Kidney (tissue), 14 donors: ENCODE data around the gene IST1. TPM values are rescaled to one million over a fixed set of nuclear protein-coding genes. Genes with fewer than 3 reads are reported as not detected.

Experiments used
- DNase-seq, 5 donors: peaks; one replicate each; pipeline ENCODE4 v3.0.0-alpha.2; 2013 to 2020
- FAIRE-seq: peaks from 2 replicates; lab custom pipeline; 2012; peaks lifted over from hg19 to GRCh38; lab: Jason Lieb, UNC
- H3K27ac ChIP-seq, 2 donors: one replicate each; pipeline ENCODE4 v1.7.0; 2013; ENCODE audit warnings: low read depth in 2 of 2, low read length in 2 of 2, inconsistent platforms in 1 of 2
- H3K27me3 ChIP-seq: one replicate; pipeline ENCODE4 v1.7.1; 2013; ENCODE audit warnings: low read length, inconsistent platforms; ENCODE audit not compliant: control insufficient read depth, insufficient read depth
- H3K36me3 ChIP-seq, 3 donors: one replicate each; pipeline versions ENCODE4 v1.7.0 to v1.7.1; 2013; ENCODE audit warnings: low read length in 3 of 3, control low read depth in 1 of 3, inconsistent platforms in 1 of 3; ENCODE audit not compliant: insufficient read depth in 3 of 3, control insufficient read depth in 2 of 3
- H3K4me1 ChIP-seq, 3 donors: one replicate each; pipeline versions ENCODE4 v1.7.0 to v1.7.1; 2013; ENCODE audit warnings: low read length in 3 of 3, inconsistent platforms in 1 of 3, low read depth in 1 of 3; ENCODE audit not compliant: control insufficient read depth in 2 of 3, insufficient read depth in 2 of 3
- H3K4me3 ChIP-seq, 3 donors: one replicate each; pipeline versions ENCODE4 v1.7.0 to v1.8.1; 2013; ENCODE audit warnings: low read length in 3 of 3, control low read depth in 1 of 3, inconsistent platforms in 1 of 3
- H3K9ac ChIP-seq, 3 donors: one replicate each; pipeline versions ENCODE4 v1.7.0 to v1.7.1; 2013; ENCODE audit warnings: low read length in 3 of 3, control low read depth in 1 of 3, inconsistent platforms in 1 of 3
- H3K9me3 ChIP-seq, 3 donors: one replicate each; pipeline versions ENCODE4 v1.7.0 to v1.7.1; 2013; ENCODE audit warnings: low read length in 3 of 3, control low read depth in 1 of 3, inconsistent platforms in 1 of 3; ENCODE audit not compliant: control insufficient read depth in 2 of 3, insufficient read depth in 1 of 3
- intact Hi-C: fragments of 100-400 bp; cut with DNase I; formaldehyde crosslinking; loops from one replicate; pipeline ENCODE4 v1.11.1; 2022
- polyA plus RNA-seq: library from polyadenylated mRNA; stranded (reverse); fragments of 350-450 nt; fragmentation: Illumina TruSeq; extraction: RNeasy Lipid Tissue Mini Kit (QIAGEN cat#74804); gene quantifications from one replicate; pipeline ENCODE4 v1.2.3, GENCODE V29; 2014; ENCODE audit warnings: low read depth, low replicate concordance; ENCODE audit not compliant: insufficient read depth
- total RNA-seq: library from RNA; stranded (reverse); fragmentation: NEBNext Ultra II Directional; extraction: Animal tissue kit (Norgen Biotek cat#: 25700); gene quantifications from one replicate; pipeline ENCODE4 v1.2.1, GENCODE V29; 2021
- TF ChIP-seq, protein P1 (sequence below): IDR thresholded peaks from 3 replicates; pipeline ENCODE4 v1.5.1; 2012; ENCODE audit warnings: mild to moderate bottlenecking, moderate library complexity, borderline replicate concordance; ENCODE audit not compliant: insufficient read depth; ENCODE audit errors: extremely low read depth
- donor health status: control.
- donor health status: control.
- donor health status: control.
- donor health status: control.
- donor health status: control.
- donor health status: DM: yes; HTN: yes; CAD: no.
- donor health status: Normal renal cell carcinoma (clear cell type).

Gene IST1
- total and polyA plus RNA-seq, 2 donors from 2014 or later: 138 to 220 TPM

DNA sequence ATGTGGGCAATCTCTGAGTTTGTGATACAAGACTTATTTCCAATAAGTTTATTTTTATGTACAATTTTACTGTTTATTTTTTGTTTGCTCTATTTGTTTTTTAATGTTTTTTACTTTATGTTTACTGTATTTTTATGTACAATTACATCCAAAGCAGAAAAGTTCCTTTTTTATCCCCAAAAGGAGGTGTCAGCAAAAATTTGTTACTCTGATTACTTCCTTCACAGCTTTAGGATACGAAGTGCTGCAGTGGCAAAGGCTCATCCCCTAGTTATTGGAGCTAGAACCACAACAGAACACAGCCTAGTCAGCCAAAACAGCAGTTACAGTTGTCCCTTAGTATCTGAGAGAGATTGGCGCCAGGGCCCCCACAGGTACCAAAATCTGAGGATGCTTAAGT is 35.7 kb downstream of the IST1 start:
- no peak overlapping the region for H3K4me3 ChIP-seq
- DNase-seq (no peak), FAIRE-seq (no peak)
- H3K9me3 ChIP-seq: no peaks in the 10 kb centered on the region
- H3K36me3 ChIP-seq: peaks cover 4 to 21% (median 18%) of the 10 kb centered on the region in 3 donors
- no peak overlapping the region for H3K9ac ChIP-seq
- H3K27me3 ChIP-seq: no peaks in the 10 kb centered on the region
- intact Hi-C loops: no loop called here
- TF ChIP-seq, protein P1, sequence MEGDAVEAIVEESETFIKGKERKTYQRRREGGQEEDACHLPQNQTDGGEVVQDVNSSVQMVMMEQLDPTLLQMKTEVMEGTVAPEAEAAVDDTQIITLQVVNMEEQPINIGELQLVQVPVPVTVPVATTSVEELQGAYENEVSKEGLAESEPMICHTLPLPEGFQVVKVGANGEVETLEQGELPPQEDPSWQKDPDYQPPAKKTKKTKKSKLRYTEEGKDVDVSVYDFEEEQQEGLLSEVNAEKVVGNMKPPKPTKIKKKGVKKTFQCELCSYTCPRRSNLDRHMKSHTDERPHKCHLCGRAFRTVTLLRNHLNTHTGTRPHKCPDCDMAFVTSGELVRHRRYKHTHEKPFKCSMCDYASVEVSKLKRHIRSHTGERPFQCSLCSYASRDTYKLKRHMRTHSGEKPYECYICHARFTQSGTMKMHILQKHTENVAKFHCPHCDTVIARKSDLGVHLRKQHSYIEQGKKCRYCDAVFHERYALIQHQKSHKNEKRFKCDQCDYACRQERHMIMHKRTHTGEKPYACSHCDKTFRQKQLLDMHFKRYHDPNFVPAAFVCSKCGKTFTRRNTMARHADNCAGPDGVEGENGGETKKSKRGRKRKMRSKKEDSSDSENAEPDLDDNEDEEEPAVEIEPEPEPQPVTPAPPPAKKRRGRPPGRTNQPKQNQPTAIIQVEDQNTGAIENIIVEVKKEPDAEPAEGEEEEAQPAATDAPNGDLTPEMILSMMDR: no peak
- no peak overlapping the region for H3K27ac ChIP-seq
- H3K4me1 ChIP-seq: peaks cover 0 to 7% (median 4%) of the 10 kb centered on the region in 3 donors

DNA sequence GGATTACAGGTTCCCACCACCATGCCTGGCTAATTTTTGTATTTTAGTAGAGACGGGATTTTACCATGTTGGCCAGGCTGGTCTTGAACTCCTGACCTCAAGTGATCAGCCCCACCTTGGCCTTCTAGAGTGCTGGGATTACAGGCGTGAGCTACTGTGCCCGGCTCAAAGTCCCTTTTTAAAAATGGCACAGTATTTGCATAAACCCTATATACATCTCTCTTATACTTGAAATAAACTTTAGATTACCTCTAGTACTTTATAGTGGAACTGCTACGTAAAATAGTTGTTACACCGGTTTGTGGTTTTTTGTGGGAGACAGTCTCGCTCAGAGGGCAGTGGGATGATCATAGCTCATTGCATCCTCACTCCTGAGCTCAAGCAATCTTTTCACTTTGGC is 36.3 kb downstream of the IST1 start:
- H3K36me3 ChIP-seq: peaks cover 4 to 21% (median 18%) of the 10 kb centered on the region in 3 donors
- no peaks in the 10 kb centered on the region for H3K9me3 ChIP-seq
- no peak overlapping the region for H3K27ac ChIP-seq
- FAIRE-seq: no peak
- H3K9ac ChIP-seq: no peak overlapping the region
- intact Hi-C loops: no loop called here
- H3K4me1 ChIP-seq: peaks cover 0 to 7% (median 4%) of the 10 kb centered on the region in 3 donors
- H3K4me3 ChIP-seq: no peak overlapping the region
- no peak for DNase-seq
- H3K27me3 ChIP-seq: no peaks in the 10 kb centered on the region
- TF ChIP-seq, protein P1: no peak

DNA sequence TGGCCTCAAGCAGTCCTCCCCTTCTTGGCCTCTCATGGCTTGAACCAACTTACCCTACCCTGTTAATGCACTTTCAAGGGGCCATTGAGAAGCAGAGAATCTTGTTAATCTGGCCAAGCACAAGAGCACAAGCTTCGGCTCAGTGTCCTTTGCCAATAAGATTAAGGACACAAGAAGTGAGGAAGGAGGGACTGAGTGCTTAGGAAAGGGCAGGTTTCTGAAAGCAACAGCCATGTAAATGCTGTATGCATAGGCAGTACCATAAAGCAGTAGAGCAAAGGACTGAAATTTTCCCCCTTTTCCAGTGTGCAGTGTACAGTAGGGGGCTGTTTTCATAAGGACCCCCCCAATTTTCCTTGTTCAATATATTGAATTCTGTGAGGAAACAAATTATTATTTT is 37.7 kb downstream of the IST1 start:
- Histone ChIP-seq H3K4me1 (peaks cover 0 to 4% (median 2%) of the 10 kb centered on the region in 3 donors), H3K27ac (no peak overlapping the region), H3K9me3 (no peaks in the 10 kb centered on the region), H3K27me3 (no peaks in the 10 kb centered on the region), H3K9ac (no peak overlapping the region), H3K4me3 (no peak overlapping the region), H3K36me3 (peaks cover 2 to 15% (median 13%) of the 10 kb centered on the region in 3 donors)
- DNase-seq (no peak), FAIRE-seq (no peak)
- intact Hi-C loops: no loop called here
- TF ChIP-seq, protein P1: no peak
